WTC11 (cell line): Measurements from ENCODE around the gene COL17A1. TPM values are rescaled to one million over a fixed set of nuclear protein-coding genes. Genes with fewer than 3 reads are reported as not detected.

Source experiments
- ATAC-seq: fragments of 200-7000 bp; cut with Tn5 transposase; 2 replicates; pipeline ENCODE4 v1.10.0; 2021; ENCODE audit warnings: mild to moderate bottlenecking, moderate library complexity
- CTCF ChIA-PET: fragments of 300-600 bp; sonication (Branson Sonifier 250); formaldehyde crosslinking; loops from one replicate; lab custom pipeline; 2021; ENCODE audit warnings: antibody characterized with exemption; lab: Charles Lee
- POLR2A ChIA-PET: fragments of 350-600 bp; sonication (Branson Sonifier 250); formaldehyde crosslinking; loops from one replicate; lab custom pipeline; 2021; ENCODE audit warnings: antibody characterized with exemption; lab: Charles Lee
- DNase-seq: peaks from one replicate; pipeline ENCODE4 v3.0.0; 2021; ENCODE audit warnings: low spot score
- H3K27ac Mint-ChIP-seq: 2 replicates; pipeline ENCODE4 v1.8.0; 2021; ENCODE audit warnings: mixed read lengths
- H3K27me3 Mint-ChIP-seq: 2 replicates; pipeline ENCODE4 v1.8.0; 2021; ENCODE audit warnings: low read depth, mild to moderate bottlenecking, moderate library complexity, mixed read lengths
- H3K36me3 Mint-ChIP-seq: 2 replicates; pipeline ENCODE4 v1.8.0; 2021; ENCODE audit warnings: mixed read lengths
- H3K4me1 Mint-ChIP-seq: 2 replicates; pipeline ENCODE4 v1.8.0; 2022; ENCODE audit warnings: mixed read lengths
- H3K4me3 Mint-ChIP-seq: 2 replicates; pipeline ENCODE4 v1.8.0; 2021; ENCODE audit warnings: mild to moderate bottlenecking, moderate library complexity, mixed read lengths
- H3K9me3 Mint-ChIP-seq: 2 replicates; pipeline ENCODE4 v1.8.0; 2021; ENCODE audit warnings: mixed read lengths
- CREM ChIP-seq: sonication (generic); formaldehyde crosslinking; IDR thresholded peaks from 2 replicates; pipeline ENCODE4 v1.8.1; 2022; ENCODE audit warnings: mild to moderate bottlenecking, missing genetic modification reagents, moderate library complexity
- CTCF ChIP-seq: fragments of 200-600 bp; IDR thresholded peaks from 2 replicates; pipeline ENCODE4 v1.8.0; 2022; ENCODE audit warnings: antibody characterized with exemption
- ERG ChIP-seq: fragments of 250-450 bp; sonication (Bioruptor Pico); IDR thresholded peaks from 2 replicates; pipeline ENCODE4 v1.8.0; 2021; ENCODE audit warnings: mild to moderate bottlenecking
- IRF1 ChIP-seq: sonication (generic); formaldehyde crosslinking; IDR thresholded peaks from 2 replicates; pipeline ENCODE4 v1.8.0; 2023; ENCODE audit warnings: missing genetic modification reagents
- NR1H2 ChIP-seq: sonication (generic); formaldehyde crosslinking; IDR thresholded peaks from 2 replicates; pipeline ENCODE4 v1.9.0; 2021; ENCODE audit warnings: mild to moderate bottlenecking, moderate library complexity, missing genetic modification reagents
- NR2C2 ChIP-seq: sonication (generic); formaldehyde crosslinking; IDR thresholded peaks from 2 replicates; pipeline ENCODE4 v1.8.0; 2022; ENCODE audit warnings: mild to moderate bottlenecking, missing genetic modification reagents
- RELA ChIP-seq: sonication (generic); formaldehyde crosslinking; IDR thresholded peaks from 2 replicates; pipeline ENCODE4 v1.8.1; 2022; ENCODE audit warnings: missing genetic modification reagents, mild to moderate bottlenecking, borderline replicate concordance
- SP1 ChIP-seq: sonication (generic); formaldehyde crosslinking; conservative IDR thresholded peaks from 2 replicates; pipeline ENCODE4 v1.8.1; 2022; ENCODE audit warnings: missing genetic modification reagents
- USF1 ChIP-seq: sonication (generic); formaldehyde crosslinking; IDR thresholded peaks from 2 replicates; pipeline ENCODE4 v1.8.0; 2022; ENCODE audit warnings: mild to moderate bottlenecking, missing genetic modification reagents
- USF2 ChIP-seq: sonication (generic); formaldehyde crosslinking; IDR thresholded peaks from 2 replicates; pipeline ENCODE4 v1.8.1; 2023; ENCODE audit warnings: mild to moderate bottlenecking, missing genetic modification reagents, moderate library complexity
- ZNF138 ChIP-seq: sonication (generic); formaldehyde crosslinking; conservative IDR thresholded peaks from 2 replicates; pipeline ENCODE4 v1.8.1; 2022; ENCODE audit warnings: mild to moderate bottlenecking, moderate library complexity, missing genetic modification reagents
- ZNF396 ChIP-seq: fragments of 250-450 bp; sonication (Bioruptor Pico); IDR thresholded peaks from 2 replicates; pipeline ENCODE4 v1.8.0; 2021; ENCODE audit warnings: mild to moderate bottlenecking, moderate library complexity, borderline replicate concordance
- ZNF512 ChIP-seq: sonication (generic); formaldehyde crosslinking; IDR thresholded peaks from 2 replicates; pipeline ENCODE4 v1.8.1; 2022; ENCODE audit warnings: missing genetic modification reagents, borderline replicate concordance
- ZSCAN18 ChIP-seq: fragments of 250-450 bp; sonication (Bioruptor Pico); IDR thresholded peaks from 2 replicates; pipeline ENCODE4 v2.1.2; 2022; ENCODE audit warnings: mild to moderate bottlenecking, moderate library complexity
- total RNA-seq: library from RNA; stranded (reverse); gene quantifications from 3 replicates; pipeline ENCODE4 v1.2.3, GENCODE V29; 2021

The COL17A1 gene
- total RNA-seq, 1 experiment from 2014 or later: 1.5 TPM

GRCh38 chr10:104120903-104121484 is 35.3 kb upstream of the COL17A1 start:
- Mint-ChIP-seq H3K27me3 (no peaks in the 10 kb centered on the region), H3K4me3 (peak overlapping the region; percentile 92), H3K27ac (peak overlapping the region; percentile 100), H3K36me3 (peaks cover 3% of the 10 kb centered on the region), H3K9me3 (no peaks in the 10 kb centered on the region), H3K4me1 (peaks cover 29% of the 10 kb centered on the region)
- DNase-seq: peak; percentile 80
- ChIA-PET CTCF (interaction anchor here (0.6 to 3.7 kb wide), 18 partner anchors 8 to 408 kb away, joined by 3 to 35 read pairs (median 4); partner anchors contain the start of genes CFAP58 and GSTO1), POLR2A (interaction anchor here (0.6 to 2.7 kb wide), 18 partner anchors 10 to 1042 kb away, joined by 3 to 34 read pairs (median 5); partner anchors contain the start of genes CFAP58 and GSTO2)
- peak; percentile 19 for ATAC-seq
- no peak for TF ChIP-seq RELA (CRISPR knock-in tag)
- 0 out of 2 replicates have a peak, but pooled peaks have one; percentile 52 for TF ChIP-seq CREM (CRISPR knock-in tag)
- peak; percentile 63 for TF ChIP-seq USF1 (CRISPR knock-in tag)
- peak; percentile 70 for TF ChIP-seq USF2 (CRISPR knock-in tag)
- 0 out of 2 replicates have a peak, but pooled peaks have one; percentile 19 for TF ChIP-seq SP1 (CRISPR knock-in tag)

GRCh38 chr10:104120512-104120902 is 34.8 kb upstream of the COL17A1 start:
- peak overlapping the region; percentile 100 for H3K27ac Mint-ChIP-seq
- H3K36me3 Mint-ChIP-seq: peaks cover 3% of the 10 kb centered on the region
- POLR2A ChIA-PET: interaction anchor here (0.6 to 2.7 kb wide), 10 partner anchors 9 to 1041 kb away, joined by 3 to 34 read pairs (median 5); no protein-coding TSS in a partner anchor
- ATAC-seq (no peak), DNase-seq (no peak)
- H3K4me1 Mint-ChIP-seq: peaks cover 29% of the 10 kb centered on the region
- H3K4me3 Mint-ChIP-seq: peak overlapping the region; percentile 92
- H3K27me3 Mint-ChIP-seq: no peaks in the 10 kb centered on the region
- no peak for TF ChIP-seq NR2C2 (CRISPR knock-in tag)
- no peak for TF ChIP-seq ZSCAN18 (CRISPR knock-in tag)
- TF ChIP-seq ZNF512 (CRISPR knock-in tag): no peak
- TF ChIP-seq ZNF396 (CRISPR knock-in tag): no peak
- TF ChIP-seq ERG (CRISPR knock-in tag): no peak
- no peak for TF ChIP-seq CTCF
- no peak for TF ChIP-seq NR1H2 (CRISPR knock-in tag)
- TF ChIP-seq ZNF138 (CRISPR knock-in tag): no peak
- no peak for TF ChIP-seq IRF1
- TF ChIP-seq, all 79 proteins: peak for 0
- CTCF ChIA-PET: interaction anchor here (0.7 to 2.7 kb wide), 8 partner anchors 8 to 178 kb away, joined by 3 to 35 read pairs (median 4); no protein-coding TSS in a partner anchor
- no peaks in the 10 kb centered on the region for H3K9me3 Mint-ChIP-seq
